IMR-90 (cell line): ENCODE measurements around the gene UPK3A. TPM values are rescaled to one million over a fixed set of nuclear protein-coding genes. Genes with fewer than 3 reads are reported as not detected.

Experiments
- ATAC-seq: fragments of 200-7000 bp; cut with Tn5 transposase; 2 replicates; pipeline ENCODE4 v1.9.1; 2020; ENCODE audit warnings: low read depth, mild to moderate bottlenecking, moderate library complexity
- BruUV-seq: library from RNA; stranded (reverse); fragments of 400-500 nt; replicated peaks from 2 replicates; lab custom pipeline; 2021; lab: Mats Ljungman, UMichigan
- CTCF ChIA-PET: fragments of 300-600 bp; formaldehyde crosslinking; extraction: SDS; loops from one replicate; lab custom pipeline; 2021; ENCODE audit warnings: antibody characterized with exemption; lab: Yijun Ruan, JAX
- POLR2A ChIA-PET: fragments of 300-600 bp; sonication (Branson Sonifier 250); formaldehyde crosslinking; loops from one replicate; lab custom pipeline; 2022; ENCODE audit warnings: antibody characterized with exemption; ENCODE audit not compliant: unreplicated experiment; lab: Charles Lee
- DNase-seq: peaks from one replicate; pipeline ENCODE4 v3.0.0; 2013
- H2AFZ ChIP-seq: replicated peaks from 2 replicates; pipeline ENCODE3; 2013; ENCODE audit warnings: low read length, mild to moderate bottlenecking; ENCODE audit not compliant: poor library complexity
- H2AK5ac ChIP-seq: 2 replicates; pipeline ENCODE4 v1.6.1; 2013; ENCODE audit warnings: low read depth, low read length, inconsistent platforms
- H2AK9ac ChIP-seq: replicated peaks from 2 replicates; pipeline ENCODE3; 2013; ENCODE audit warnings: mild to moderate bottlenecking, low read depth, low read length, moderate library complexity; ENCODE audit not compliant: poor library complexity
- H2BK120ac ChIP-seq: 2 replicates; pipeline ENCODE4 v1.6.1; 2013; ENCODE audit warnings: low read depth, low read length, inconsistent platforms
- H2BK15ac ChIP-seq: 3 replicates; pipeline ENCODE4 v1.6.1; 2013; ENCODE audit warnings: low read depth, low read length, inconsistent platforms
- H2BK20ac ChIP-seq: 2 replicates; pipeline ENCODE4 v1.6.1; 2013; ENCODE audit warnings: low read depth, mild to moderate bottlenecking, inconsistent platforms, low read length, moderate library complexity
- H2BK5ac ChIP-seq: 2 replicates; pipeline ENCODE4 v1.6.1; 2013; ENCODE audit warnings: mild to moderate bottlenecking, low read depth, low read length, inconsistent platforms; ENCODE audit not compliant: poor library complexity, severe bottlenecking
- H3K14ac ChIP-seq: replicated peaks from 2 replicates; pipeline ENCODE4 v1.6.1; 2013; ENCODE audit warnings: low read depth, low read length, inconsistent platforms
- H3K18ac ChIP-seq: 2 replicates; pipeline ENCODE4 v1.6.1; 2013; ENCODE audit warnings: low read depth, low read length, control low read depth
- H3K23ac ChIP-seq: 2 replicates; pipeline ENCODE4 v1.6.1; 2013; ENCODE audit warnings: low read depth, low read length, inconsistent platforms
- H3K27ac ChIP-seq: 2 replicates; pipeline ENCODE4 v1.5.1; 2013; ENCODE audit warnings: mild to moderate bottlenecking, control low read depth, low read length; ENCODE audit not compliant: insufficient read depth
- H3K27me3 ChIP-seq: 2 replicates; pipeline ENCODE4 v1.6.1; 2013; ENCODE audit warnings: low read length; ENCODE audit not compliant: control insufficient read depth, insufficient read depth
- H3K36me3 ChIP-seq: 2 replicates; pipeline ENCODE4 v1.6.1; 2013; ENCODE audit warnings: low read length, mixed read lengths; ENCODE audit not compliant: control insufficient read depth, insufficient read depth
- H3K4ac ChIP-seq: 2 replicates; pipeline ENCODE4 v1.6.1; 2013; ENCODE audit warnings: low read depth, low read length, inconsistent platforms
- H3K4me1 ChIP-seq: 2 replicates; pipeline ENCODE4 v1.6.1; 2013; ENCODE audit warnings: low read length, mixed read lengths; ENCODE audit not compliant: control insufficient read depth, insufficient read depth
- H3K4me2 ChIP-seq: 2 replicates; pipeline ENCODE4 v1.6.1; 2013; ENCODE audit warnings: low read depth, mild to moderate bottlenecking, control low read depth, low read length, moderate library complexity
- H3K4me3 ChIP-seq: 2 replicates; pipeline ENCODE4 v1.5.1; 2013; ENCODE audit warnings: low read depth, mild to moderate bottlenecking, control low read depth, low read length, moderate library complexity; ENCODE audit not compliant: insufficient read depth
- H3K56ac ChIP-seq: 2 replicates; pipeline ENCODE4 v1.6.1; 2013; ENCODE audit warnings: low read length, inconsistent platforms; ENCODE audit not compliant: insufficient read depth; ENCODE audit errors: extremely low read depth
- H3K79me1 ChIP-seq, 2 experiments: 2 replicates each; pipeline ENCODE4 v1.6.1; 2013; ENCODE audit warnings: low read length in 2 of 2, inconsistent platforms in 1 of 2, low read depth in 1 of 2
- H3K9ac ChIP-seq: 2 replicates; pipeline ENCODE4 v1.6.1; 2013; ENCODE audit warnings: low read depth, low read length, control low read depth
- H3K9me1 ChIP-seq: 2 replicates; pipeline ENCODE4 v1.6.1; 2013; ENCODE audit warnings: low read length, inconsistent platforms; ENCODE audit not compliant: insufficient read depth
- H3K9me3 ChIP-seq: 2 replicates; pipeline ENCODE4 v1.6.1; 2013; ENCODE audit warnings: low read length; ENCODE audit not compliant: control insufficient read depth, insufficient read depth
- H4K20me1 ChIP-seq: 2 replicates; pipeline ENCODE4 v1.6.1; 2013; ENCODE audit warnings: low read length, inconsistent platforms; ENCODE audit not compliant: insufficient read depth
- H4K5ac ChIP-seq: 2 replicates; pipeline ENCODE4 v1.6.1; 2013; ENCODE audit warnings: mild to moderate bottlenecking, low read depth, low read length, control low read depth
- H4K8ac ChIP-seq, 2 experiments: 2 replicates each; pipeline ENCODE4 v1.6.1; 2013; ENCODE audit warnings: low read depth in 2 of 2, low read length in 2 of 2, control low read depth in 1 of 2, inconsistent platforms in 1 of 2
- H4K91ac ChIP-seq: 2 replicates; pipeline ENCODE4 v1.6.1; 2013; ENCODE audit warnings: low read depth, low read length, inconsistent platforms; ENCODE audit not compliant: insufficient read depth
- MXI1 ChIP-seq: IDR thresholded peaks from 2 replicates; pipeline ENCODE4 v1.6.1; 2012; ENCODE audit warnings: low read depth, mild to moderate bottlenecking, low read length, moderate library complexity, borderline replicate concordance
- WGBS, 2 experiments: methylation state at CpG; one replicate each; pipeline versions ENCODE4 v1.1.5 to v1.1.7; 2013; ENCODE audit warnings: missing lambda C conversion rate in 2 of 2; ENCODE audit not compliant: insufficient read length in 1 of 2; ENCODE audit errors: extremely low coverage in 2 of 2; 5-methylcytosine and 5-hydroxymethylcytosine counted together
- dilution Hi-C: fragments of 300-500 bp; cut with HindIII; formaldehyde crosslinking; loops from one replicate; pipeline ENCODE4 v1.14.3; 2018; ENCODE audit warnings: low sequenced_read_pairs; ENCODE audit not compliant: unreplicated experiment
- in situ Hi-C: fragments of 300-500 bp; cut with MboI; formaldehyde crosslinking; loops from 3 replicates; pipeline ENCODE4 v1.14.3; 2019; ENCODE audit warnings: low sequenced_read_pairs, inconsistent platforms, mixed read lengths
- intact Hi-C: fragments of 100-400 bp; cut with micrococcal nuclease; formaldehyde crosslinking; loops from 2 replicates; pipeline ENCODE4 v1.10.0; 2022
- polyA plus RNA-seq, 3 experiments: library from polyadenylated mRNA; depleted of rRNA; stranded (reverse); fragments of >200 nt; gene quantifications; 2 replicates each; pipeline ENCODE4 v1.2.3, GENCODE V29; 2012; ENCODE audit warnings: low replicate concordance in 1 of 3
- total RNA-seq: library from RNA; depleted of rRNA; stranded (reverse); fragments of >200 nt; gene quantifications from 2 replicates; pipeline ENCODE4 v1.2.3, GENCODE V29; 2012

The UPK3A gene
- total and polyA plus RNA-seq, 2 of the 4 experiments (the other 2 are of a cell fraction) = not detected

DNA sequence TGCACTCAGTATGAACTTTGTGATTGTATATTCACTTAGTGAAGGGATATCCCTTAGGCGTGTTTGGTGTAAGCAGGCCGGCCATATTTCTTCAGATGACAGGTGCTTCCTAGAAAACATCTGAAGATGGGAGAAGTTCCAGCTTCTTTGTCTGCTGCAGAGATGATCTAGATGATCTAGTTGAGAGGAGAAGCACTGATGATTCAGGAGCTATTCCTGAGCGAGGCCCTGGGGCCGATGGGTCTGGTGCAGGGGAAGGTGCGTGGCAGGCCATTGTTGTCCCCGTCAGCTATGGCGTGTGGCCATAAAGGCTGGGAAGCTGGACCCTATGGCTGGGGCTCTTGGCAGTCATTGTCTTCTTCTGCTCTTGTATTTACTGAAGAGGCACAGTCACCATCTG is 38.9 kb downstream of the UPK3A start:
- Histone ChIP-seq H2BK15ac (no peak overlapping the region), H3K27me3 (no peaks in the 10 kb centered on the region), H3K23ac (no peak overlapping the region), H3K9ac (no peak overlapping the region), H2BK20ac (no peak overlapping the region), H3K27ac (no peak overlapping the region), H3K4me1 (peaks cover 13% of the 10 kb centered on the region), H4K8ac (no peak overlapping the region), H2AK9ac (no peak overlapping the region), H4K91ac (no peak overlapping the region), H2BK5ac (no peak overlapping the region), H2BK120ac (no peak overlapping the region), H3K4me3 (no peak overlapping the region), H3K18ac (no peak overlapping the region), H3K4ac (no peak overlapping the region), H3K36me3 (peaks cover 39% of the 10 kb centered on the region), H3K9me3 (no peaks in the 10 kb centered on the region), H4K5ac (no peak overlapping the region), H4K20me1 (peaks cover 19% of the 10 kb centered on the region), H3K9me1 (peaks cover 21% of the 10 kb centered on the region), H2AFZ (no peak overlapping the region), H3K14ac (no peak overlapping the region), H3K56ac (no peak overlapping the region), H2AK5ac (no peak overlapping the region), H3K4me2 (no peak overlapping the region), H3K79me1 (peaks cover 21 to 58% of the 10 kb centered on the region in 2 experiments)
- BruUV-seq = no TSS peak
- in situ Hi-C loops = no loop called here
- WGBS, 2 experiments = 100% methylated on average over 2 of the region's 7 CpGs; no CpG with 5 or more reads in 1 of the 2 experiments
- dilution Hi-C loops = no loop called here
- intact Hi-C loops = no loop called here
- TF ChIP-seq MXI1 = no peak
- ChIA-PET CTCF (interaction anchor here (0.6 to 0.7 kb wide), 3 partner anchors 25 to 153 kb away, joined by 3 read pairs; no protein-coding TSS in a partner anchor), POLR2A (no interaction called here)
- DNase-seq (no peak), ATAC-seq (no peak)
